ENCODE data around the gene BANP.
"Not testable (repeated sequence)": the region's sequence is repeated elsewhere in the genome, so short reads cannot be mapped to it uniquely, and the experiment has no call there.

Gene BANP

GRCh38 chr16:87970186-87970585 is 19.0 kb downstream of the BANP start:
- no peak for DNase-seq

- no peak for DNase-seq
These were observed 20.7 kb downstream of the BANP start for GRCh38 chr16:87971933-87972332.

DNA sequence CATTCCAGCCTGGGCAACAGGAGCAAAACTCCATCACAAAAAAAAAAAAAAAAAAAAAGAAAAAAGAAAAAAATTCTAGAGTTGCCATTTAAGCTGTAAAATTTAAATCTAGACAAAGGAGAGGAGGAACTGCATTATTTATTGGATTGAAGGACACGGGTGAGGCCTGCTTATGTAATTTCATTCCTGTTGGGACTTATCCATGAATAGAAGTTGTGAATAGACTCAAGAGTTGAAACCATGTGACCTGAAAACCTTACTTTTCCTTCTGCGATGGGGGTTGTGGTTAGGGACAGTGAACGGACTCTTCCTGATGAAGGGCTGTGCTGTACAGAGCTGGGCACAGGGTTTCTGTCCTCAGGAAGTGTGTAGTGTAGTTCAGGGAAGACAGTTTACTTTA is 22.5 kb downstream of the BANP start:
- DNase-seq: no peak

GRCh38 chr16:87974178-87974577 is 22.9 kb downstream of the BANP start:
- DNase-seq: no peak

- no peak for DNase-seq
These were observed 25.4 kb downstream of the BANP start for GRCh38 chr16:87976665-87977064.

DNA sequence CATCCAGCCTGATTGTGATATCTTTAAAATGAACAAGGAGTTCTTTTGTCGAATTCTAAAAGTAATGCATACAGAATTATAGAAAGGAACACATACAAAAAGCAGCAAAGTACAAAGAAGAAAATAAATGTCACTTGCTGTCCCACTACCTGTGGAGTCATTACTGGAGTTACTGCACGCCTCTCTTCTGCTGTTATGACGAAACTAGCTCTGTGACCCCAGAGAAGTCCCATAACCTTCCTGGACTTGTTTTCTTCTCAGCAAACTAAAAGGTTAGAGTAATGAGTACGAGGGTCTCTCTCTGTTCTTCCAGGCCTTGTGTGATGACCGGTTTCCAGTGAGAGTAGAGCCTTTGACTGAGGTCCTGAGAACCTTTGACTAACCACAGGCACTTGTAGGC is 26.9 kb downstream of the BANP start:
- DNase-seq: no peak

GRCh38 chr16:87979352-87979751 is 28.1 kb downstream of the BANP start:
- DNase-seq: no peak

DNA sequence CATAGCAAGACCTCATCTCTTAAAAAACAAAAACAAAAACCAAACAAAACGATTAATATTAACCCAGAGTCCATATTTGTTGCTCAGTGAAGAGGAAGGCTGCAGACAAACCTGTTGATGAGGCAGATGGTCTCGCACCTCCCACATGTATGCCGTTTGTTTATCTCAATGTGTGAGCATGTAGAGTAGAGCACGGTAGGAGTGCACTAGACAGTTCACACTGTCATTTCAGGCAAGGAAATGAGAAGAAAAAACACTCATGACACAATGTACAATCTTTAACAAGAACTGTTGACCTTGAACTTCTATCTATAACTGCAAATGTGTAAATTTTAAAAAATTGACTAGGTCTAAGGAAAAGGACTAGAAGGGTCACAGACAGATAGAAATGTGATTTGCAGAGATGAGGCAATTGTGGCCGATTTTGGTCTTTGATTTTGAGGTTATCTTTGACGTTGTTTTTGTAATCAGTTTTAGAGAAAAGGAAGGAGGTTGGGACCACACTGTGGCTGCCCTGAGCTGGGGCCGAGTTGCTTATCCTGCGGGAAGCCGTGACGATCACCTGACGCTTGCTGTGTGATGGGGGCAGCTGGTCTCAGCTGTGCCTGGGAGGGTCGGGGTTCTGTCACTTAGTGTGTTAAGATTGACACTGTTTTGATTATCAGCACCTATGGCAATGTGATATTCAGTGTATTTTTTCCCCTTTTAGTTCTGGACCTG is 28.8 kb downstream of the BANP start:
- DNase-seq: not testable (repeated sequence)

DNA sequence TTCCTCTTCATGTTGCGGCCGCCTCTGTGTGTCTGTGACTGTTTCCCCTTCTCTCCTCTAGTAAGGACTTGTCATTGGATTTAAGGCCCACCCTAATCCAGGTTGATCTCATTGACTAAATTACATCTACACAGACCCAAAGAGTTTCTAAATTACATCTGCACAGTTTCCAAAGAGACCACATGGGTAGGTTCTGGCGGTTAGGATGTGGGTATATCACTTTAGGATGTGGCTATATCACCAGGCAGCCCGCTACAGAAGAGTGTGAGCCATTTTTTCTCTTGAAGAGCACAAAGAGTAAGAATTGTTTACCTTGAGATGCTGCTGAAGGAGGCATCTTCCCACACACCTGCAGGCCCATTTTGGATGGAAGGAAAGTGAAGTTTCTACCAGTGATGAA is 30.1 kb downstream of the BANP start:
- not testable (repeated sequence) for DNase-seq

GRCh38 chr16:87982581-87983041 is 31.4 kb downstream of the BANP start:
- no peak for DNase-seq

DNA sequence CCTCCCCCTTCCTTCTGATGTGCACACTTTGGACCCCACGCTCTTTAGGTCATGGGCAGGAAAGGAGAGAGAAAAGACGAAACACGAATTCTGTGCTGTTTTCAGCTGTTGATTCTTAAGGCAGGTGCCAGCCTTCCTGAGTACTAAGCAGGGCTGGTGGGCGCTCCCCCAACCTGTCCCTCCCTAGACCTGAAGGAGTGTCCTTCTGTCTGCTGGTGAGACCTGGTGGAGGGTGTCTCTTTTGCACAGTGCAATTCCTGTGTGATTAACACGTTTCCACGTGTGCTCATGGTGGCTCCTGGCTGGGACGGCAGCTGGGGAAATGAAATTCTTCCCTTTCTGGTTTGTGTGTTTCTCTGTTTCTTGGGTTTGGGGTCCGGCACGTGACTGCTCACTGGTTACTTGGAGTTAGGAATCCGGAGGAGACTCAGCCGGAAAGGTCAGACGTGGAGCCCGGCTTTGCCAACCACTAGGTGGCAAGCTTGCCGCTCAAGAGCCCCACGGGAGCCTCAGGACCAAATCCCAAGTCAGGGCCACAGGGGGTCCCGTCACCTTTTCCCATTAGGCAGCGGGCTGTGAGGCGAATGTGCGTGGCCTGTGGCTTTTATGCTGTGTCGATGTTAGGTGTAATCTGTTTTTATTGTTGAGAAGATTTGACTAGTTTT is 32.0 kb downstream of the BANP start:
- DNase-seq: not testable (repeated sequence)

DNA sequence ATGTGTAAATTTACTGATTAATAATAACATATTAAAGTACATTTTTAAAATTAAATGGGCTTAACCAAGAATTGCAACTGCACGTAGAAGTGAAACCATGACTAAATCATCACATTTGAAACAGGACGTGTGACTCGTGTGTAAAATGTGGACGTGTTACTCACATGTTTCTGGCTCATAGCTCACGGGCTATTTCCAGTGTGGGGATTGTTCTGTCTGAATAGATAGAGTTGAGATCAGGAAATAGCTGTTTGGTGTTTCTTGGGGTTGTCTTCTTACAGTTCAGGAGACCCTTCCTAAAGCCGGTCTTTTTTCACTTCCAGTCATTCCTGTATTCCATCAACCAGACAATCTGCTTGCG is 32.5 kb downstream of the BANP start:
- not testable (repeated sequence) for DNase-seq

DNA sequence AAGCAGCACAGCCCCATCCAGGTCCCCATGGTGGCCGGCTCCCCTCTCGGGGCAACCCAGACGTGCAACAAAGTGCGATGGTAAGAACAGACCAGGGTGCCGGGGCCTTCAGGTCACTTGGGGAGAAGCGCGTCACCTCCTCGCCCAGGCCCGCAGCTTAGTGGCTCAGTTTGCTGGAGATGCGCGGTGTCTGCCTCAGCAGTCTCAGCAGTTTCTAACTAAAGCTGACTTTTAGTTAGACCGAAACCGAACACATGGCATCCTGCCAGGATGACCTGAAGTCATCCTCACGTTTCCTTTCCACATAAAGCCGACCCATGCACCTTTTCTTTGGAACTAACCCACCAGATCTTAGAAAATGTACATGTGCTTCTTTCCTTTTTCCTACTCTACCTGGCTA is 32.9 kb downstream of the BANP start:
- DNase-seq: not testable (repeated sequence)

- DNase-seq: no peak
These were observed 33.5 kb downstream of the BANP start for GRCh38 chr16:87984632-87985267.

- not testable (repeated sequence) for DNase-seq
These were observed 34.3 kb downstream of the BANP start for GRCh38 chr16:87985493-87985892.

DNA sequence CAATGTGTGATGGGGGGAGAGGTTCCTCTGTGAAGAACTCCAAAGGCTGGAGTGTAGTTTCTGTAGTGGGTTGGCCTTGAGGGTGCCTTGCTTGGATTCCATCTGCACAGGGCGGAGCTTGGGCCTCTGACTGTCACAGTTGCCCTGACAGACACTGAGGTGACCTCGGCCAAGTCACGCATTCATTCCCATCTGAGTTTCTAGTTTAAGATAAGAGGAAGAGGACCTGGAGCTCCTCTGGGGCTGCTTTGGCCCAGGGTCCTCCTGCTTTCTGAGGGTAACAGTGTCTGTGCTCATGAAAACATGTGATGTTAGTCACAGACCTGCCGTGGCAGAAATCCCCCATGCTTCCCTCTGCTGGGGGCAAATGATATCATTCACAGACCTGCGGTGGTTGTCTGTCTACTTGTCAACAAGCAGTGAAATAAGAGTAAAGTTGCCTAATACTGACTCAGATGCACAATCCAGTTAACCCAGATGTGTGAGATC is 35.2 kb downstream of the BANP start:
- peak; percentile 72 for DNase-seq

- not testable (repeated sequence) for DNase-seq
These were observed 37.4 kb downstream of the BANP start for GRCh38 chr16:87988596-87988995.

- not testable (repeated sequence) for DNase-seq
These were observed 39.0 kb downstream of the BANP start for GRCh38 chr16:87990254-87990653.

- not testable (repeated sequence) for DNase-seq
These were observed 40.9 kb downstream of the BANP start for GRCh38 chr16:87992142-87992541.

DNA sequence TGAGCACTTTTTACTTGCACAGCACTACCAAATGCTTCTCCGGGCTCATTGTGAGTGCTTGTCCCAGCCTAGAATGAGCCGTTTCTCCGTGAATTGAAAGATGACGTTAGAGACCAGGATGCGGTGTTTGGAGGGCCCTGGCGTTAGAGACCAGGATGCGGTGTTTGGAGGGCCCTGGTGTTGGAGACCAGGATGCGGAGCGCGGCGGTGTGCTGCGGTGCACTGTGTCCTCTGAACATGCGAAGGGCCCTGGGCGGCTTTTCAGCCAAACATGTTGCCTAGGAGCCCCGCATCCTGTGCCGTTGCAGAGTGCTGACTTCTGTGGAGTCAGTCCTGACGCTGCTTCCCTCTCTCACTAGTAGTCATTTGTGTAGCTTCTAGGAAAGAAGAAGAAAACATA is 42.7 kb downstream of the BANP start:
- no peak for DNase-seq

DNA sequence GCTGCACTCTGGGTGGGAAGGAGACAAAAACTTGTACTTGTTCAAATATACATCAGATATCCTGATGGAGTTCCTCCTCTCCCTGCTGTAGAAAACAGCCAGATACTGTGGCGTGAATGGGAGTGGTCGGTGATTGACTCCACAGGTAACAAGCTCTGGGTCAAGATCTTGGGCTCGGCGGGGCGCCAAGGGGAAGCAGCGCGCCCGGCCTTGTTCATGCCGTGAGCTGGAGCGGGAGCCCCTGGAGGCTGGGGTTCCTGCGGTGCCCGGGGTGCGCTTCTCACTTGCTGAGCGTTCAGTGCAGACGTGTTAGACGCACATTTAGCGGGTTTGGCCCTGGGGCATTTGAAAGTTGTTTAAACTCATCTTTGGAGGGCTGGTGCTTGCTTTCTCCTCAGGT is 44.4 kb downstream of the BANP start:
- no peak for DNase-seq

DNA sequence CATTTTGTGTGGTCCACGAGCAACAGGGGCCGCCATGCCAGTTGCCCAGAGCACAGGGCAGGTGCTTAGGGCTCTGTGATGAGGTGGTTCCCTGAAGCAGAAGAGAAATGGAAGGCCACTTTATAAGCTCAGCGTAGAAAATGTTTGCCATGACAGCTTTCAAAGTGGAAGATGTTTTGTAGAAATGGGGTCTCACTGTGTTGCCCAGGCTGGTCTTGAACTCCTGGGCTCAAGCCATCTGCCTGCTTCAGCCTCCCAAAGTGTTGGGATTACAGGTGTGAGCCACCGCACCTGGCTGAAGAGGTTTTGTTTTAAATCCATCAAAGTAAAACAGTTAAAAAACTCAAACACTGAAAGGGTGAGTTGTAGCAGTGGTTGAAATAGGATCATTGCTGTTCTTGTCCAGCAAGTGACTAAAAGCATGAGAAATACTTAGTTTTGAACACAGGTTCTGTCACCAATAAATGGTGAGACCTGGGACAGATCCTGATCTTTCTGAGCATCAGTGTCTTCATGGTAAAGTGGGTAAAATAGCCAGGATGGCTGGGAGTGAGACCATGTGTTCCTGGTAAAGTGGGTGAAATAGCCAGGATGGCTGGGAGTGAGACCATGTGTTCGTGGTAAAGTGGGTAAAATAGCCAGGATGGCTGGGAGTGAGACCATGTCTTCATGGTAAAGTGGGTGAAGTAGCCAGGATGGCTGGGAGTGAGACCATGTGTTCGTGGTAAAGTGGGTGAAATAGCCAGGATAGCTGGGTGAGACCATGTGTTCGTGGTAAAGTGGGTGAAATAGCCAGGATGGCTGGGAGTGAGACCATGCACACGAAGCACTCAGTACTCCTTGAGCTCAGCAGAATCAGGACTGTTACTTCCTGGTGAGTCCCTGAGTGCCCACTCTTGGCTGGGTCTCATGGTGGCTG is 46.0 kb downstream of the BANP start:
- DNase-seq: no peak

Measured in activated effector memory CD4-positive, alpha-beta T cell treated with anti-CD3 and anti-CD28 coated beads, Interleukin-2, amount 50 U/mL, for 16 hours (primary cell).